HG03457 (cell line): ENCODE results near the gene LRRC8E.
"Not testable (repeated sequence)": the region's sequence is repeated elsewhere in the genome, so short reads cannot be mapped to it uniquely, and the experiment has no call there.

ENCODE experiments used
- ATAC-seq: cut with Tn5 transposase; IDR thresholded peaks from one replicate; pipeline ENCODE4 v1.9.1; 2021; ENCODE audit warnings: moderate number of reproducible peaks; ENCODE audit not compliant: unreplicated experiment

The LRRC8E gene

GRCh38 chr19:7853770-7854128 lies 34.6 kb upstream of the LRRC8E start:
- ATAC-seq, result no peak

- no peak for ATAC-seq
These were observed 32.7 kb upstream of the LRRC8E start for GRCh38 chr19:7855426-7856108.

DNA sequence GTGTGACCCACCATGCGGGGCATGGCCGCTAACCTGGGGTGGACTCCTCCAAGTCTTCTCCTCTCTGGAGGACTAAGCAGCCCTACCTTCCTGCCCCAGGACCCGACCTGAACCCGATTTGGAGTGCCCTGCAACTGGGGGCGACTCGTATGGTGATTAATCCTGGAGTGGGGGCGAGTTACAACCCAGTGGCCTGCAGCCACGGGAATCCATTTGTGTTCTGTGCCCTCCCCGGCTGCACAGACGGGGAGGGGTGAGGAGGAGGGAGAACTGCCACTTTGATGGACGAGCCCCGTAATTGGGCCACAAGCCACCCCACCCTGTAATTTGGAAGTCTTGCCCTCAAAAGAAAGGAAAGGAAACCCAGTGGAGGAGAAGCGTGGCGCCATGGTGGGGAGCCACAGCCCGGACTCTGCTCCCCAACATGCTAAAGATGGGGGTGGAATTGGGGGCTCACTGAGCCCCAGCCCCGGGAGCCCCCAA lies 32.2 kb upstream of the LRRC8E start:
- ATAC-seq, result no peak

GRCh38 chr19:7856679-7857663 lies 31.3 kb upstream of the LRRC8E start:
- no peak for ATAC-seq

DNA sequence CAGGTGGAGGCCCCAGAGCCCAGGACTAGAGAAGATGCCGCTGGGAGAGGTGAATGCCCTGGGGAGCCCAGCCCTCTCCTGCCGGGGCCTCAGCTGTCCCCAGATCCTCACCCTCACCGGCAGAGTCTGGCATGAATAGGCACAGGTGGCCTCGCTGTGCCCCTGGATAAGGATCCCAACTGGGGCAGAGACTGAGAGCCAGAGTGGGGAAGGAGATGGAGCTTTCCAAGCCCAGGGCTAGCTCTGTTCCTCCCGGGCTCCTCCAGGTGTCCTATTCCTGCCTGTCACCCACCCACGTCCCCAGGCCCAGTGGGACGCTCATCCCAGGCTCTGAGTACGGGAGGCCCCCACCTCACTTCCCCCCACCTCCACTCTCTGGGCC lies 30.6 kb upstream of the LRRC8E start:
- no peak for ATAC-seq

DNA sequence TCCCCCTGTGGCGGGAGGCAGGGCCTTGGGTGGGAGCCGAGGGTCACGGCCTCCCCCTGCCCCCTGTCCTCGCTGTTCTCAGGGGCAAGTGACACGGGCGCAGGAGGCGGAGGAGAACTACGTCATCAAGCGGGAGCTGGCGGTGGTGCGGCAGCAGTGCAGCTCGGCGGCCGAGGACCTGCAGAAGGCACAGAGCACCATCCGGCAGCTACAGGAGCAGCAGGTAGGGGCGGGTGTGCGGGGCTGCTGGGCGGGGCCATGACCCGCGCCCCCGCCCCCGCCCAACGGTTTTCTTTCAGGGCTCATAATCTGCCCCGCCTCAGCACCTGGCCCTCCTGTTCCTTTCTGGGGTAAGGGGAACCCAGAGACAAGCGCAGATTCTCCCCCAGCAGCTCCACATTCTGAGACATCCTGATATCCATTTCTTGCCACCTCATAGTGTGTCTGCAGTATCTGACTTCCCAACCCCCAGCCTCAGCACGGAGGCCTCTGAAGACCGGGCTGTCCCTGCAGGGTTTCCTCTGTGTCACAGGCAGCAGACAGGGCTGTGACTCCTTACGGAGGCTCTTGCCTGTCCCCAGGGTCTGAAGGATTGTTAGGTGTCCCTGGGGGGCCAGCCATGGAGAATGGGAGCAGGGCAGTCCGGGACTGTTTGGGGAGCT lies 30.1 kb upstream of the LRRC8E start:
- ATAC-seq, result no peak

DNA sequence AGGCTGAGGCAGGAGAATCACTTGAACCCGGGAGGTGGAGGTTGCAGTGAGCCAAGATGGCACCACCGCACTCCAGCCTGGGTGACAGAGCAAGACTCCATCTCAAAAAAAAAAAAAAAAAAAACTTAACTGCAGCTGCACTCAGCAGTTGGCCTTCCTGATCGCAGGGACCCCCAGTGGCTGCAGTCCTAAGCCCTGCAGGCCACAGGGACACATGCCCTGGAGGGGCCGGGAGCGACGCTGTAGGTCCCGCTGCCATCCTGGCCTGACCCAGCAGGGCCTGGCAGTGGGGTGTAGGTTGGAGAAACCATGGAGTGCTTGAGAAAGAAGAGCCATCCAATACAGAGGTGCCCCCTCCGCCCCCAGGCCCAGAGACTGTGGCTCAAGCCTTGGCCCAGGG lies 29.2 kb upstream of the LRRC8E start:
- not testable (repeated sequence) for ATAC-seq

DNA sequence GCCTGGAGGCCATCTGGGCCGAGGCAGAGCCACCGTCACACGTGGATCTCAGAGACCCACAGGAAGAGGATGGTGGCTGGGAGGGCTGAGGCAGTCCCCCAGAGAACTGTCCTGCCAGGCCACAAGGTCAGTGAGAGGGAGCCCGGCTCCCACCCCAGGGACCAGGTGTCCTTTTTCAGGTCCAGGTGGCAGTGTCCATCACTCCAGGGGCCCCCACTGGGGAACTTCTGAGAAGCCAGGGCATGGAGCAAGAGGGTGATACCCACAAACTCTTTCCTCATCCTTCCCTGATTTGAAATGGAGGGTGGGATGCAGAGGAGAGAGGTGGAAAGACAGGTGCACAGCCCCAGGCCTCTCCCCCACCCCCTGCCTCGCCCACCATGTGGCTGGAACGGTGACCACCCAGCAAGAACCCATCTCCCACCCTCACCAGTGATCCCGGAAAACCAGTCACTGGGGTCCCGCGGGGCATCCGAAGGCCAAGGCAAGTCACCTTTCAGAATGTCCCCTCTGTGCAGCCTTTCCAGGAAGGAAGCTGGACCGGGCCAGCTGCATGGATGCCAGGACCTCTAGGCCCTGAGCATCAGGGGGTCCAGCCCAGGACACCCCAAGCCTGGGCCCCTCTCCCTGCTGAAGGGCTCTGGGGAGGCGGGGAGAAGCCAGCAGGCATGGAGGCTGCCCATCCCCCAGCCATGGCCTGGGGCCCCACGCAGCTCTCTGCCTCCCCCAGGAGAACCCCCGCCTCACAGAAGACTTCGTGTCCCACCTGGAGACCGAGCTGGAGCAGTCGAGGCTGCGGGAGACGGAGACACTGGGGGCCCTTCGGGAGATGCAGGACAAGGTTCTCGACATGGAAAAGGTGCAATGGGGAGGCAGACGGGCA lies 28.2 kb upstream of the LRRC8E start:
- ATAC-seq, result no peak

- no peak for ATAC-seq
These were observed 27.3 kb upstream of the LRRC8E start for GRCh38 chr19:7860714-7861618.

DNA sequence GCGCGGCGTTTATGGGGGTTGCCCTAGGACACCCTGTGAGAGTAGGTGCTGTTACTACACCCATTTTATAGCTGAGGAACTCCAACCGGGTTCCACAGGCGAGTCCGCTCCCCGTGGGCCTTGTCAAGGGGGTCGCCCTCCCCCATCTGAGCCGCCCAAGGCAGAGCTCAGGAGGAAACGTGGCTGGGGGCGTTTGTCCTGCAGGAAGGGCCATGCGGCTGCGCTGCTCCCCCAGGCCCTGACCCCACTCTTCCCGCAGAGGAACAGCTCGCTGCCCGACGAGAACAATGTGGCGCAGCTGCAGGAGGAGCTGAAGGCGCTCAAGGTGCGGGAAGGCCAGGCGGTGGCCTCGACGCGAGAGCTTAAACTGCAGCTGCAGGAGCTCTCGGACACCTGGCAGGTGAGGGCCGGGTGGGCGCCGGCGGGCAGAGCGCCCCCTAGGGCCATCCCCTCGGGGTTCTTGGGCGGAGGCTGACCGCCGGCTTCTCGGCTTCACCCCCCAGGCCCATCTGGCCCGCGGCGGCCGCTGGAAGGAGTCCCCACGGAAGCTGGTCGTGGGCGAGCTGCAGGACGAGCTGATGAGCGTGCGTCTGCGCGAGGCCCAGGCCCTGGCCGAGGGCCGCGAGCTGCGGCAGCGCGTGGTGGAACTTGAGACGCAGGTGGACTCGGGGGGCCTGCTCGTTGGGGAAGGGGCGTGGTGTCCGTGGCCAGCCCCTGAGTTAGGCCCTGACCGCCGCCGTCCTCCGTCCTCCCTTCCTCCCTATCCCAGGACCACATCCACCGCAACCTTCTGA lies 26.5 kb upstream of the LRRC8E start:
- no peak for ATAC-seq

GRCh38 chr19:7862413-7862951 lies 25.8 kb upstream of the LRRC8E start:
- no peak for ATAC-seq

- no peak for ATAC-seq
These were observed 24.9 kb upstream of the LRRC8E start for GRCh38 chr19:7863157-7863970.

GRCh38 chr19:7863971-7864689 lies 24.2 kb upstream of the LRRC8E start:
- no peak for ATAC-seq

DNA sequence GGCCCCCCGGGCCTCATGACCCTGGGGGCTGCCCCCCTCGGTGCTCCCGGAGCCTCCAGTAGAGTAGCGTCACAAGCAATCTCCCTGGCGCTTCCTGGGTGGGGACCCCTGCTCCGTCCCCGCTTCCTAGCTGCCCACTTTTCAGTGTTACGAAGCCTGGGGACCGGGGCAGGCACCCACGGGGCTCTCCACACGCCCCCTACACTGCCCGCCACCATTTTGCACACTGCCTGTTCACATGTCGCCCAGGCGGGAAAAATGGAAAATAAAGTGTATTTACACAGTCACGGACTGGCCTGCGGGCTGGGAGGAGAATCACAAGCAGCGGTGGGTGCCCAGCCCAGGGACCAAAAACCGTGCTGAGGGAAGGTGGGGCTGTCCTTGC lies 23.6 kb upstream of the LRRC8E start:
- ATAC-seq, result no peak

- ATAC-seq, result no peak
These were observed 22.9 kb upstream of the LRRC8E start for GRCh38 chr19:7865262-7865911.

- ATAC-seq, result no peak
These were observed 21.8 kb upstream of the LRRC8E start for GRCh38 chr19:7866399-7867091.
